ENCODE data around the gene CRHR1. TPM values are rescaled to one million over a fixed set of nuclear protein-coding genes. Genes with fewer than 3 reads are reported as not detected.

The CRHR1 gene
- total RNA-seq, 4 donors from 2014 or later, result not detected

- WGBS, 2 donors, result 80 to 83% methylated on average over 3 of the region's 3 CpGs
- H3K27me3 ChIP-seq, result no peaks in the 10 kb centered on the region
- no peaks in the 10 kb centered on the region for H3K36me3 ChIP-seq
- TF ChIP-seq CTCF (IDR thresholded peaks at IDR 0.05), result no peak
- no peak for TF ChIP-seq POLR2A (IDR thresholded peaks at IDR 0.05)
- H3K9me3 ChIP-seq, result no peaks in the 10 kb centered on the region
- no peak overlapping the region for H3K27ac ChIP-seq
- intact Hi-C loops (cut with DNase I), result no loop called here
- H3K4me3 ChIP-seq (replicated peaks in 1 of 3), result no peak overlapping the region
- H3K4me1 ChIP-seq, result peaks cover 4 to 12% of the 10 kb centered on the region in 2 donors
- DNase-seq, result no peak
Measured at GRCh38 chr17:45777388-45777787, 6.7 kb upstream of the CRHR1 start.

GRCh38 chr17:45780921-45781320, 3.2 kb upstream of the CRHR1 start:
- Histone ChIP-seq H3K4me3 (replicated peaks in 1 of 3) (no peak overlapping the region), H3K27ac (no peak overlapping the region), H3K9me3 (no peaks in the 10 kb centered on the region), H3K27me3 (no peaks in the 10 kb centered on the region), H3K36me3 (no peaks in the 10 kb centered on the region), H3K4me1 (peaks cover 23 to 25% of the 10 kb centered on the region in 2 donors)
- DNase-seq, result no peak
- intact Hi-C loops (cut with DNase I), result no loop called here
- 85 to 93% methylated on average over 5 of the region's 5 CpGs for WGBS, 2 donors
- TF ChIP-seq CTCF (IDR thresholded peaks at IDR 0.05), result no peak
- TF ChIP-seq POLR2A (IDR thresholded peaks at IDR 0.05), result no peak

GRCh38 chr17:45782889-45783592, 1.1 kb upstream of the CRHR1 start:
- H3K27me3 ChIP-seq, result no peaks in the 10 kb centered on the region
- H3K27ac ChIP-seq, result no peak overlapping the region
- peak overlapping the region in 1 of 3 donors; percentile 42 for H3K4me3 ChIP-seq (replicated peaks in 1 of 3)
- TF ChIP-seq POLR2A (IDR thresholded peaks at IDR 0.05), result no peak
- TF ChIP-seq CTCF (IDR thresholded peaks at IDR 0.05), result peak in 4 of 6 experiments; percentile 17 to 58 (median 44)
- H3K36me3 ChIP-seq, result no peaks in the 10 kb centered on the region
- H3K9me3 ChIP-seq, result no peaks in the 10 kb centered on the region
- peak; percentile 41 to 43 for DNase-seq
- peaks cover 23 to 24% of the 10 kb centered on the region in 2 donors for H3K4me1 ChIP-seq
- intact Hi-C loops (cut with DNase I), result no loop called here
- 30 to 54% methylated on average over 13 to 24 of the region's 32 CpGs for WGBS, 2 donors

GRCh38 chr17:45783593-45784292, 377 bp upstream of the CRHR1 start:
- Histone ChIP-seq H3K9me3 (no peaks in the 10 kb centered on the region), H3K27ac (no peak overlapping the region), H3K36me3 (no peaks in the 10 kb centered on the region), H3K4me3 (replicated peaks in 1 of 3) (peak overlapping the region in 2 of 3 donors; percentile 14 to 42), H3K4me1 (peaks cover 23 to 24% of the 10 kb centered on the region in 2 donors), H3K27me3 (no peaks in the 10 kb centered on the region)
- TF ChIP-seq POLR2A (IDR thresholded peaks at IDR 0.05) (no peak), CTCF (IDR thresholded peaks at IDR 0.05) (no peak)
- intact Hi-C loops (cut with DNase I), result no loop called here
- DNase-seq, result peak; percentile 32 to 47
- WGBS, 2 donors, result 1% methylated on average over 32 to 38 of the region's 64 CpGs

All from thyroid gland (tissue), 4 donors.